PC-9 (cell line): ENCODE data around the gene SLK. TPM values are rescaled to one million over a fixed set of nuclear protein-coding genes. Genes with fewer than 3 reads are reported as not detected.

Source experiments
- Bru-seq: library from RNA; stranded (reverse); fragments of 400-500 nt; gene quantifications from one replicate; lab custom pipeline; 2021; lab: Mats Ljungman, UMichigan
- BruChase-seq, 2 experiments: library from RNA; stranded (reverse); fragments of 400-500 nt; gene quantifications; one replicate each; lab custom pipeline; 2021; lab: Mats Ljungman, UMichigan
- BruUV-seq: library from RNA; stranded (reverse); fragments of 400-500 nt; replicated peaks from 2 replicates; lab custom pipeline; 2021; lab: Mats Ljungman, UMichigan
- CTCF ChIA-PET: fragments of 300-600 bp; sonication (Branson Sonifier 250); formaldehyde crosslinking; loops from one replicate; lab custom pipeline; 2022; ENCODE audit warnings: antibody characterized with exemption; lab: Charles Lee
- POLR2A ChIA-PET: fragments of 300-600 bp; sonication (Branson Sonifier 250); formaldehyde crosslinking; loops from one replicate; lab custom pipeline; 2022; ENCODE audit warnings: antibody characterized with exemption; ENCODE audit not compliant: unreplicated experiment; lab: Charles Lee
- DNase-seq, 2 experiments: peaks; one replicate each; pipeline versions ENCODE4 v3.0.0 to v3.0.0-alpha.2; 2015 to 2022; ENCODE audit warnings: mixed read lengths in 1 of 2
- H2AFZ ChIP-seq: fragments of 200-600 bp; sonication (generic); 2 replicates; pipeline ENCODE4 v1.8.1; 2017; ENCODE audit warnings: antibody characterized with exemption
- H3F3A ChIP-seq: fragments of 200-600 bp; sonication (generic); 2 replicates; pipeline ENCODE4 v1.8.1; 2017; ENCODE audit warnings: antibody characterized with exemption, mild to moderate bottlenecking, low read depth; ENCODE audit not compliant: insufficient read depth
- H3K27ac ChIP-seq: fragments of 200-600 bp; sonication (generic); 2 replicates; pipeline ENCODE4 v1.6.1; 2016; ENCODE audit warnings: mixed run types
- H3K27me3 ChIP-seq: fragments of 200-600 bp; sonication (generic); 2 replicates; pipeline ENCODE4 v1.6.1; 2016; ENCODE audit warnings: low read depth, mixed run types; ENCODE audit not compliant: insufficient read depth
- H3K36me3 ChIP-seq: fragments of 200-600 bp; sonication (generic); 2 replicates; pipeline ENCODE4 v1.6.1; 2016; ENCODE audit warnings: low read depth, mixed run types
- H3K4me1 ChIP-seq: fragments of 200-600 bp; sonication (generic); replicated peaks from 2 replicates; pipeline ENCODE4 v1.6.1; 2016; ENCODE audit warnings: mixed run types; ENCODE audit not compliant: insufficient read depth
- H3K4me2 ChIP-seq: fragments of 200-600 bp; sonication (generic); 2 replicates; pipeline ENCODE4 v1.6.1; 2017; ENCODE audit warnings: mixed run types
- H3K4me3 ChIP-seq: fragments of 200-600 bp; sonication (generic); 2 replicates; pipeline ENCODE4 v1.6.1; 2016; ENCODE audit warnings: mixed run types
- H3K79me2 ChIP-seq: fragments of 200-600 bp; sonication (generic); 2 replicates; pipeline ENCODE4 v1.6.1; 2017; ENCODE audit warnings: low read depth, mixed run types
- H3K9me2 ChIP-seq: fragments of 200-600 bp; sonication (generic); 2 replicates; pipeline ENCODE4 v1.8.1; 2017; ENCODE audit warnings: mild to moderate bottlenecking; ENCODE audit not compliant: insufficient read depth
- H3K9me3 ChIP-seq: fragments of 200-600 bp; sonication (generic); 2 replicates; pipeline ENCODE4 v1.8.1; 2016; ENCODE audit warnings: low read depth; ENCODE audit not compliant: insufficient read depth
- H4K20me1 ChIP-seq: fragments of 200-600 bp; sonication (generic); 2 replicates; pipeline ENCODE4 v1.8.1; 2017; ENCODE audit not compliant: insufficient read depth
- EZH2 ChIP-seq: fragments of 200-600 bp; sonication (generic); IDR thresholded peaks from 2 replicates; pipeline ENCODE4 v1.8.0; 2017; ENCODE audit warnings: antibody characterized with exemption, low read depth
- intact Hi-C: fragments of 100-400 bp; cut with micrococcal nuclease; formaldehyde crosslinking; loops from one replicate; pipeline ENCODE4 v1.10.0; 2022; ENCODE audit not compliant: unreplicated experiment
- long read RNA-seq: library from polyadenylated mRNA; stranded (forward); transcript quantifications from one replicate; pipeline ENCODE4 v2.0.0, GENCODE V29; 2022
- total RNA-seq: library from RNA; stranded (reverse); gene quantifications from 2 replicates; pipeline ENCODE4 v1.2.3, GENCODE V29; 2021
- TF ChIP-seq, protein P1 (sequence below): fragments of 200-600 bp; sonication (generic); conservative IDR thresholded peaks from 2 replicates; pipeline ENCODE4 v1.6.1; 2017; ENCODE audit warnings: mixed run types, antibody characterized with exemption, mild to moderate bottlenecking, moderate library complexity

Gene SLK
- total RNA-seq, result 24.0 and 30.4 TPM in 2 replicates
- percentile 86 among the genes with signal in this experiment for Bru-seq, nascent RNA
- percentile 86 among the genes with signal in this experiment for BruChase-seq, experiment 1, labeled RNA remaining after a 2-hour chase
- percentile 88 among the genes with signal in this experiment for BruChase-seq, experiment 2, labeled RNA remaining after a 6-hour chase
- long read RNA-seq, full-length matches to known transcripts, result 22 of 26 reads
- long read RNA-seq, partial matches to known transcripts, result 2 of 26 reads
- long read RNA-seq, other reads (novel, unspliced or antisense), result 2 of 26 reads

DNA sequence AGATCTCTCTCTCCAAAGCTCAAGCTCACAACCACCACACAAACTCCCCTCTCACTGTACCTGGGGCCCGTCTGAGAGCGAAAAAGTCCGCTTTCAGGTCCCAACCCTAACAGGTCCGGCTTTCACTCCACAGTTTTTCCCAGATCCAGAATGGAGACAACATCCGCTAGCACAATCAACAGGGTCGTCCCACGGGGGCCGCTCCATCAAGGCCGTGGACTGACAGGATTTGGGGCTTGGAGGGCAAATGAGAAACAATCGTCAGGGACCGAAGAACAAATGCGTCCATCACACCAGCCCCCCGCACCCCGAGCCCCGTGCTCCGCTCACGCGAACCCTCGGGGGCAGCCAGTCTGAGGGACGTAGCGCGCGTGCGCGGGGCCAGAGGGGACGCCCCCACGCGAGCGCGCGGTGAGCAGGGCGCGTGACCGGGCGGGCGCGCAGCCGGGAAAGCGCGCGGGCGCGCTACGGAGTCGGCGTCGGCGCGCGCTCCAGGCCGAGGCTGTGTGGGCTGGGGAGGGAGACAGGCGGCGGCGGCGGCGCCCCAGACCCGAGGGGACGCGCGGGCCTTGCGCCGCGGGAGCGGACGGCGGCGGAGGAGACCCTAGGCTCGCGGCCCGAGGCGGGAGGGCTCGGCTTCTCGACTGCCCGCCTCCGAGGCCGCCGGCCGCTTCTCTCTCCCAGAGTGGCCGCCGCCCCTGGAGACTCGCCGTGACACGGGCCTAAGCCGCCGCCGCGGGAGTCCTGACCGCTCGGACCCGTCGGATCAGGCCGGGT is at the start of gene SLK:
SLK (plus strand) TSS at position 470 of the 777 bp plus-strand sequence. CDS start 606 bp downstream, outside the sequence.
- Histone ChIP-seq H3K4me3 (peak within 1 kb of the TSS; percentile 99), H3K79me2 (peaks cover 44% of the 10 kb centered on the region), H3K4me2 (peak within 1 kb of the TSS; percentile 94), H3K36me3 (no peaks in the 10 kb centered on the region), H3K4me1 (peaks cover 17% of the 10 kb centered on the region), H3K9me2 (no peaks in the 10 kb centered on the region), H4K20me1 (peaks cover 20% of the 10 kb centered on the region), H3K27ac (peak within 1 kb of the TSS; percentile 56), H3F3A (no peaks in the 10 kb centered on the region), H3K9me3 (no peaks in the 10 kb centered on the region), H2AFZ (peak within 1 kb of the TSS; percentile 94), H3K27me3 (no peaks in the 10 kb centered on the region)
- peak; percentile 36 to 70 for DNase-seq
- ChIA-PET CTCF (no interaction called here), POLR2A (interaction anchor here (1.1 kb wide), 1 partner anchor 49 kb away, joined by 5 read pairs; the partner anchor contains the start of gene STN1)
- no TSS peak for BruUV-seq
- TF ChIP-seq EZH2, result no peak
- TF ChIP-seq, protein P1, sequence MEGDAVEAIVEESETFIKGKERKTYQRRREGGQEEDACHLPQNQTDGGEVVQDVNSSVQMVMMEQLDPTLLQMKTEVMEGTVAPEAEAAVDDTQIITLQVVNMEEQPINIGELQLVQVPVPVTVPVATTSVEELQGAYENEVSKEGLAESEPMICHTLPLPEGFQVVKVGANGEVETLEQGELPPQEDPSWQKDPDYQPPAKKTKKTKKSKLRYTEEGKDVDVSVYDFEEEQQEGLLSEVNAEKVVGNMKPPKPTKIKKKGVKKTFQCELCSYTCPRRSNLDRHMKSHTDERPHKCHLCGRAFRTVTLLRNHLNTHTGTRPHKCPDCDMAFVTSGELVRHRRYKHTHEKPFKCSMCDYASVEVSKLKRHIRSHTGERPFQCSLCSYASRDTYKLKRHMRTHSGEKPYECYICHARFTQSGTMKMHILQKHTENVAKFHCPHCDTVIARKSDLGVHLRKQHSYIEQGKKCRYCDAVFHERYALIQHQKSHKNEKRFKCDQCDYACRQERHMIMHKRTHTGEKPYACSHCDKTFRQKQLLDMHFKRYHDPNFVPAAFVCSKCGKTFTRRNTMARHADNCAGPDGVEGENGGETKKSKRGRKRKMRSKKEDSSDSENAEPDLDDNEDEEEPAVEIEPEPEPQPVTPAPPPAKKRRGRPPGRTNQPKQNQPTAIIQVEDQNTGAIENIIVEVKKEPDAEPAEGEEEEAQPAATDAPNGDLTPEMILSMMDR, result no peak
- intact Hi-C loops, result loop anchor here (1.0 to 5.0 kb wide), 2 partner anchors 50 to 154 kb away; partner anchors contain the start of gene STN1

DNA sequence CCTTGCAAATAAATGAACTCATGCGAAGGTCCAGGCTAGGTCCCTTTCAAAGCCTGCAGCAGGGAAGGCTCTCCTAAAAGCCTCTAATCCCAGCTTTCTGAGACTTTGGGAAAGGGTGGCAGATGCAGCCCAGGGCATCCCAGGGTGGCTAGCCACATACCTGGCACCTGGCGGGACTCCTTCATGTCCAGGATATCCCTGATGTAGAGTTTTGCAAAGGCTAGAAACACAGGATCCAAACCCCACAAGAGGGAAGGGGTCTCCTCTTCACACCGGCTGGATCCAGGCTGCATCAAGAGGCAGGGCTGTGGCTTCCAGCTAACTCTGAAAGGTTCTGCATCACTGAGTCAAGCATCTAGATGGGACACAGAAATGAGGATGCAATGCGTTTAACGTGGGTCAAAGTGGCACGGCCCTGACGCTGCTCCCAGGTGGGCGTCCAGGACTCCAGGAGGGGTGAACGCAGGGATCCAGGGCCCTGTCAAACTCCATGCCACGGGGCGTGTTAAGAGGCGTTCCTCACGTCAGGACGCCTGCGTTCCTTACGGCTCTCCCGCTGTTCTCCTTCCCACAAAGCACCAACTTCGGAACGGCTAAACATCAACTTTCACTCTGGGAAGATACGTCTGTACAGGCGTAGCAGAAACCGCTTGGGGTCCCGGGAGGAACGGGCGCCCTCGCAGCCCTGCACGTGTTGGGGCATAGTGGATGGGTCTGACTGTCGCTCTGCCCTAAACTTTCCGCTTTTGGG is 49.5 kb upstream of the SLK start:
- Histone ChIP-seq H3K27me3 (no peaks in the 10 kb centered on the region), H3K36me3 (peaks cover 9% of the 10 kb centered on the region), H4K20me1 (no peaks in the 10 kb centered on the region), H3K4me2 (peak overlapping the region; percentile 98), H3K9me3 (peaks cover 9% of the 10 kb centered on the region; the same call in 1 of the 2 replicates), H3F3A (peaks cover 20% of the 10 kb centered on the region; the same call in 1 of the 2 replicates), H3K79me2 (peaks cover 31% of the 10 kb centered on the region), H2AFZ (peak overlapping the region; percentile 93), H3K27ac (peak overlapping the region; percentile 74), H3K4me1 (peaks cover 26% of the 10 kb centered on the region), H3K9me2 (no peaks in the 10 kb centered on the region), H3K4me3 (peak overlapping the region; percentile 87)
- ChIA-PET POLR2A (interaction anchor here (0.6 to 1.1 kb wide), 2 partner anchors 20 to 50 kb away, joined by 4 to 5 read pairs; no protein-coding TSS in a partner anchor), CTCF (no interaction called here)
- BruUV-seq, result TSS peak; percentile 77
- TF ChIP-seq, protein P1, result no peak
- TF ChIP-seq EZH2, result no peak
- peak in 1 of 2 experiments; percentile 35 for DNase-seq
- intact Hi-C loops, result loop anchor here (1.0 to 5.0 kb wide), 2 partner anchors 27 to 50 kb away; partner anchors contain the start of gene SLK
